ENCODE data around the gene GRB14.

GRB14 gene

DNA sequence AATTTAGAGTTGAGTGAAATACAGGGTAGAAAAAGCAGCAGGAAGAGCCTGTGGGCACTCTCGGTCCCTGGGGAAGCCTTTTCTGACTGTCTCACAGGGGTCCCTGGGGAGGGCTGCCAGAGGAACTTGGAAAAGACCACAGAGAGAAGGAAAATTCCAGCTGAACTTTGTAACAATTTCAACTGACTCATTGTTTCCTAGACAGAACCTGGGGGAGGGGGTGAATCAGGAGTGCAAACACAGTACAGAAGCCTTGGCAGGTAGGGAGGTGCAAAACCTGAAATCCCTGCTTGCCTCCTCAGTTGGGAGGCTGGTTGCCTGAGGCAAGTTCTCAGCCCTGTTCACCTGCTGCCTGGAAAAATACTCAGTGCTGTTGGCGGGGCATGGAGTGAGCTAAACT, 106.8 kb downstream of the GRB14 start:
- no peak overlapping the region for H3K27ac ChIP-seq (ENCODE audit: low read length)
- H3K4me2 ChIP-seq (ENCODE audit: low read depth, low read length), result no peak overlapping the region

DNA sequence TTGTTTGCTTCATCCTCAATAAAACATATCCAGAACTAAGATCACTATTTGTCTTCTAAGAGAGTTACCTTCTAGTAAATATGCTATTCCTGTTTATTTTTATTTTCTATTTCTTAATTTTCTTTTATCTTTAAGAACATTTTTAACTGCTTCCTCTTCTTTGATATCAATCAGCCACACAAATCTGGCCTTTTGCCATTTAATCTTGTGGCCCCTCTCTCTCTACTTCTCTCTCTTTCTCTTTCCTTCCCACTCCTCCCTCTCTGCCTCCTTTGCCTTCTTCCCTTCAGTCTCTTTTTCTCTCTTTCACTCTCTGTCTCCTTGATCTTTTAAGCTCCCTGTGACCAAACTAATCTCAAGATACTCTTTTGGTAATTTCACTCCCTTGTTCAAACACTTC, 108.4 kb downstream of the GRB14 start:
- no peaks in the 10 kb centered on the region for H3K27me3 ChIP-seq (replicated peaks; ENCODE audit: insufficient read depth, low read length)
- H3K4me2 ChIP-seq (ENCODE audit: low read depth, low read length), result no peak overlapping the region
- no peak for DNase-seq

More for the DNA sequence above, 106.8 kb downstream of the GRB14 start:
- Histone ChIP-seq H3F3A (ENCODE audit: insufficient read depth, low read length) (no peaks in the 10 kb centered on the region), H3K9ac (ENCODE audit: low read length) (no peak overlapping the region), H3K27me3 (replicated peaks; ENCODE audit: insufficient read depth, low read length) (no peaks in the 10 kb centered on the region), H3K4me1 (ENCODE audit: low read length) (no peaks in the 10 kb centered on the region), H4K20me1 (ENCODE audit: insufficient read depth, low read length) (no peaks in the 10 kb centered on the region), H3K4me3 (ENCODE audit: low read length) (no peak overlapping the region), H3K9me2 (replicated peaks; ENCODE audit: insufficient read depth, low read length) (no peaks in the 10 kb centered on the region), H3K36me3 (replicated peaks; ENCODE audit: insufficient read depth, low read length) (no peaks in the 10 kb centered on the region), H3K9me3 (replicated peaks; ENCODE audit: insufficient read depth, low read length) (no peaks in the 10 kb centered on the region), H2AFZ (ENCODE audit: low read length) (no peak overlapping the region), H3K79me2 (ENCODE audit: low read length) (no peaks in the 10 kb centered on the region)
- TF ChIP-seq EZH2phosphoT487 (IDR thresholded peaks at IDR 0.05; ENCODE audit: low read length) (no peak), EZH2 (optimal IDR thresholded peaks at IDR 0.05; ENCODE audit: low read depth, low read length) (no peak)
- TF ChIP-seq, protein P1, sequence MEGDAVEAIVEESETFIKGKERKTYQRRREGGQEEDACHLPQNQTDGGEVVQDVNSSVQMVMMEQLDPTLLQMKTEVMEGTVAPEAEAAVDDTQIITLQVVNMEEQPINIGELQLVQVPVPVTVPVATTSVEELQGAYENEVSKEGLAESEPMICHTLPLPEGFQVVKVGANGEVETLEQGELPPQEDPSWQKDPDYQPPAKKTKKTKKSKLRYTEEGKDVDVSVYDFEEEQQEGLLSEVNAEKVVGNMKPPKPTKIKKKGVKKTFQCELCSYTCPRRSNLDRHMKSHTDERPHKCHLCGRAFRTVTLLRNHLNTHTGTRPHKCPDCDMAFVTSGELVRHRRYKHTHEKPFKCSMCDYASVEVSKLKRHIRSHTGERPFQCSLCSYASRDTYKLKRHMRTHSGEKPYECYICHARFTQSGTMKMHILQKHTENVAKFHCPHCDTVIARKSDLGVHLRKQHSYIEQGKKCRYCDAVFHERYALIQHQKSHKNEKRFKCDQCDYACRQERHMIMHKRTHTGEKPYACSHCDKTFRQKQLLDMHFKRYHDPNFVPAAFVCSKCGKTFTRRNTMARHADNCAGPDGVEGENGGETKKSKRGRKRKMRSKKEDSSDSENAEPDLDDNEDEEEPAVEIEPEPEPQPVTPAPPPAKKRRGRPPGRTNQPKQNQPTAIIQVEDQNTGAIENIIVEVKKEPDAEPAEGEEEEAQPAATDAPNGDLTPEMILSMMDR (IDR thresholded peaks at IDR 0.05; ENCODE audit: low read length), result no peak
- no peak for DNase-seq

DNA sequence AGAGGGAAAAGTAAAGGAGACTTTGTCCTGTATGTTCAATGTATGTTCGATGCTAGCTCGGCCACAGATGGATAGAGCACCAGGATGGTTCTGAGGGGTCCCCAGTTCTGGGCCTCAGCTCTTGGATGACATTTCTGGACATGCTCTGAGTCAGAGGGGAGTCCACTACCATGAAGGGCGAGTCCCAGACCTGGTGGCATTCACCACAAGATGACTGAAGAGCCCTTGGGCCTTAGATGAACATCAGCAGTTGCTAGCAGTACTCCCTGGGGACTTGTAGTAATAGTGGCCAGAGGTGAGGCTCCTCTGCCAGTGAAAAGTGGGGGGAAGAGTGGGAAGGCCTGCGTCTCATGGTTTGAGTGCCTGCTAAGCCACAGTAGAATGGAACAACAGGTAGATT, 109.5 kb downstream of the GRB14 start:
- H3K27me3 ChIP-seq (replicated peaks; ENCODE audit: insufficient read depth, low read length), result no peaks in the 10 kb centered on the region
- no peaks in the 10 kb centered on the region for H3F3A ChIP-seq (ENCODE audit: insufficient read depth, low read length)
- no peaks in the 10 kb centered on the region for H3K36me3 ChIP-seq (replicated peaks; ENCODE audit: insufficient read depth, low read length)
- H3K4me3 ChIP-seq (ENCODE audit: low read length), result no peak overlapping the region
- no peak overlapping the region for H3K4me2 ChIP-seq (ENCODE audit: low read depth, low read length)
- no peaks in the 10 kb centered on the region for H3K79me2 ChIP-seq (ENCODE audit: low read length)
- no peak for DNase-seq
- H3K9me2 ChIP-seq (replicated peaks; ENCODE audit: insufficient read depth, low read length), result no peaks in the 10 kb centered on the region
- no peak overlapping the region for H2AFZ ChIP-seq (ENCODE audit: low read length)
- no peaks in the 10 kb centered on the region for H3K9me3 ChIP-seq (replicated peaks; ENCODE audit: insufficient read depth, low read length)
- H3K27ac ChIP-seq (ENCODE audit: low read length), result no peak overlapping the region
- H4K20me1 ChIP-seq (ENCODE audit: insufficient read depth, low read length), result no peaks in the 10 kb centered on the region
- H3K9ac ChIP-seq (ENCODE audit: low read length), result no peak overlapping the region
- no peak for TF ChIP-seq EZH2phosphoT487 (IDR thresholded peaks at IDR 0.05; ENCODE audit: low read length)
- TF ChIP-seq, protein P1 (IDR thresholded peaks at IDR 0.05; ENCODE audit: low read length), result no peak
- H3K4me1 ChIP-seq (ENCODE audit: low read length), result no peaks in the 10 kb centered on the region

More for the DNA sequence above, 108.4 kb downstream of the GRB14 start:
- Histone ChIP-seq H3K9me2 (replicated peaks; ENCODE audit: insufficient read depth, low read length) (no peaks in the 10 kb centered on the region), H4K20me1 (ENCODE audit: insufficient read depth, low read length) (no peaks in the 10 kb centered on the region), H3K9me3 (replicated peaks; ENCODE audit: insufficient read depth, low read length) (no peaks in the 10 kb centered on the region), H2AFZ (ENCODE audit: low read length) (no peak overlapping the region), H3K36me3 (replicated peaks; ENCODE audit: insufficient read depth, low read length) (no peaks in the 10 kb centered on the region), H3K4me3 (ENCODE audit: low read length) (no peak overlapping the region), H3K79me2 (ENCODE audit: low read length) (no peaks in the 10 kb centered on the region), H3F3A (ENCODE audit: insufficient read depth, low read length) (no peaks in the 10 kb centered on the region), H3K4me1 (ENCODE audit: low read length) (no peaks in the 10 kb centered on the region), H3K9ac (ENCODE audit: low read length) (no peak overlapping the region), H3K27ac (ENCODE audit: low read length) (no peak overlapping the region)
- TF ChIP-seq EZH2 (optimal IDR thresholded peaks at IDR 0.05; ENCODE audit: low read depth, low read length) (no peak), EZH2phosphoT487 (IDR thresholded peaks at IDR 0.05; ENCODE audit: low read length) (no peak)
- TF ChIP-seq, protein P1 (IDR thresholded peaks at IDR 0.05; ENCODE audit: low read length), result no peak

All from MM.1S (cell line).